ENCODE data around the gene MICAL2. TPM values are rescaled to one million over a fixed set of nuclear protein-coding genes. Genes with fewer than 3 reads are reported as not detected.

The MICAL2 gene
- polyA plus RNA-seq, 1 donor, result 7.1 TPM

GRCh38 chr11:12288931-12289666, 178.7 kb downstream of the MICAL2 start:
- no peak for DNase-seq

- no peak for DNase-seq
Measured at GRCh38 chr11:12289667-12290476, 179.5 kb downstream of the MICAL2 start.

- DNase-seq, result no peak
Measured at GRCh38 chr11:12290477-12290922, 180.1 kb downstream of the MICAL2 start.

- no peak for DNase-seq
Measured at GRCh38 chr11:12291313-12291712, 180.9 kb downstream of the MICAL2 start.

DNA sequence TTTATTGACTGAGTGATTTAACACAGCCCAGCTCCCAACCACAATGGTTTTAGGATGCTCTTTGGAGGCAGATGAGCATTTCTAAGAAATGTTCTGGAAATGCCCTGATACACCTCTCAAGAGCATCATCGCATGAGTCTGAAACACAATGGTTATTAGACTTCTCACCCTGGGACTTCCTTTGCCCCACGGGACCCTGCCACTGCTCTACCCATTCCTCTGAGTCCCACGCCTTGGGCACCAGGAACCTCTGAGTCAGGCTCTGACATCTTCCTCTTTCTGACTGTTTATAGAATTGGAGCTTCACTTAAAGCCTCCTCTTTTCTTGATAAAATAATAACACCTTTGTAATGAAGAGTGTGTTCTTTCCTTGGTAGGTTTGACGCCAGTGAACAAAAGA, 181.4 kb downstream of the MICAL2 start:
- DNase-seq, result no peak

- DNase-seq, result no peak
Measured at GRCh38 chr11:12292766-12293165, 182.4 kb downstream of the MICAL2 start.

- DNase-seq, result no peak
Measured at GRCh38 chr11:12293486-12293885, 183.1 kb downstream of the MICAL2 start.

DNA sequence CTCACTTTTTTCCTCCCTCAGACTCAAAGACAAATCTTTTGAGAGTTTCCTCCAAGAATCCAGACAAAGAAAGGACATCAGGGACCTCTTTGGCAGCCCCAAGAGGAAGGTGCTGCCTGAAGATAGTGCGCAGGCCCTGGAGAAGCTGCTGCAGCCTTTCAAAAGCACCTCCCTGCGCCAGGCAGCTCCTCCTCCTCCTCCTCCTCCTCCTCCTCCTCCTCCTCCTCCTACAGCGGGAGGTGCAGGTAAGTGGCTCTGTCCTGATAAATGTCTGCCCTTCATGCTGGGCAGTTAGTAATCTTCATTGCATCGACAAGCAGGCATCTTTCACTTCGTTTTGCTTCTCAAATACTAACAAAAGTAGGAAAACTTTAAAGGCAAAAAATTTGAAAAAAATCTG, 184.2 kb downstream of the MICAL2 start:
- no peak for DNase-seq

DNA sequence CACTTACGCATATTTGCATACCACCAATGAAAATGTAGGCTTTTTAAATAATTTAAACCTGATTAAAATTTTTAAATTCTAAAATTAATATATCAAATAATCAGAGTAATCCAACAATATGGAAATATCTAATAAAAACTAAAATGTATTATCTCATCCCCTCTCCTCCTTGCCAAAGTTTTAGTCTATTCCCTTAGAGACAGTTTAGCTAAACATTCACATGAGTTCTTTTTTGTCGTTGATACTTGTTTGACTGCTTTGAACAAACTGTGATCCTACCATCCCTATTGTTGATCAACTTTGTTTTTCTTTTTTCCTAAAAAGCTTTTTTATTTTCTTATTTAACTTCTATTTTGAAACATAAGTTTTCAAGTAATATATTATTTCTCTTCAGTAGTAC, 185.6 kb downstream of the MICAL2 start:
- no peak for DNase-seq

DNA sequence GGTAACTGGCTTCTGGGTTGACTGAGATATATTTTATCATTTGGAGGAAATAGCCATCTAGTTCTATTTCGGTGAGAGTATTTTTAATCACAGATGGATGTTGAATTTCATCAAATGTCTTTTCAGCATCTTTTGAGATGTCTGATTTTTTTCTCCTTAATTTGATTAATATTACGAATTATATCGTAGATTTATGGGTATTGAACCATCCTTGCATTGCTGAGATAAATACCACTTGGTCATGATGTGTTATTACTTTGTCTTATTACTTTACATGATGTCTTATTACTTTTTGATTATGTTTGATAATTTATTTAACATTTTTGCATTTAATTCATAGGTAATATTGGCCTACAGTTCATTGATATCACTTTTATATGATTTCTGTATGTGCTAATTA, 188.2 kb downstream of the MICAL2 start:
- DNase-seq, result no peak

GRCh38 chr11:12301379-12301778, 191.0 kb downstream of the MICAL2 start:
- no peak for DNase-seq

- DNase-seq, result no peak
Measured at GRCh38 chr11:12303421-12304149, 193.2 kb downstream of the MICAL2 start.

GRCh38 chr11:12306830-12307229, 196.4 kb downstream of the MICAL2 start:
- no peak for DNase-seq

- no peak for DNase-seq
Measured at GRCh38 chr11:12312132-12312531, 201.7 kb downstream of the MICAL2 start.

Other genes starting within 250 kb of the MICAL2 start
- gene DKK3, start 102.0 kb upstream of the MICAL2 start, polyA plus RNA-seq (ENCODE audit: insufficient read length), result 56.0 TPM